GM15510 (cell line): ENCODE data around the gene PLEKHM3.

Experiments used
- POLR2A ChIP-seq: IDR thresholded peaks from 3 replicates; pipeline ENCODE4 v1.6.1; 2011; ENCODE audit warnings: borderline replicate concordance; ENCODE audit not compliant: insufficient read length; ENCODE audit errors: extremely low read depth

Gene PLEKHM3

GRCh38 chr2:208017721-208018120, 7.6 kb downstream of the PLEKHM3 start:
- TF ChIP-seq POLR2A: no peak

GRCh38 chr2:208015475-208015874, 9.9 kb downstream of the PLEKHM3 start:
- no peak for TF ChIP-seq POLR2A

GRCh38 chr2:208013285-208014178, 11.8 kb downstream of the PLEKHM3 start:
- no peak for TF ChIP-seq POLR2A

GRCh38 chr2:208012449-208012848, 12.9 kb downstream of the PLEKHM3 start:
- no peak for TF ChIP-seq POLR2A

GRCh38 chr2:208010506-208010905, 14.8 kb downstream of the PLEKHM3 start:
- TF ChIP-seq POLR2A: no peak

GRCh38 chr2:208006833-208007232, 18.5 kb downstream of the PLEKHM3 start:
- TF ChIP-seq POLR2A: no peak

GRCh38 chr2:208006337-208006736, 19.0 kb downstream of the PLEKHM3 start:
- TF ChIP-seq POLR2A: no peak

- no peak for TF ChIP-seq POLR2A
These were observed 23.4 kb downstream of the PLEKHM3 start for GRCh38 chr2:208001924-208002323.

- TF ChIP-seq POLR2A: no peak
These were observed 24.5 kb downstream of the PLEKHM3 start for GRCh38 chr2:208000701-208001395.

GRCh38 chr2:207996848-207997247, 28.5 kb downstream of the PLEKHM3 start:
- no peak for TF ChIP-seq POLR2A

GRCh38 chr2:207995887-207996286, 29.4 kb downstream of the PLEKHM3 start:
- no peak for TF ChIP-seq POLR2A

- no peak for TF ChIP-seq POLR2A
These were observed 32.1 kb downstream of the PLEKHM3 start for GRCh38 chr2:207993151-207993763.

- no peak for TF ChIP-seq POLR2A
These were observed 33.4 kb downstream of the PLEKHM3 start for GRCh38 chr2:207991944-207992343.

GRCh38 chr2:207990784-207991183, 34.5 kb downstream of the PLEKHM3 start:
- no peak for TF ChIP-seq POLR2A

- TF ChIP-seq POLR2A: no peak
These were observed 36.4 kb downstream of the PLEKHM3 start for GRCh38 chr2:207988975-207989374.
